ENCODE measurements around the gene PBX1. TPM values are rescaled to one million over a fixed set of nuclear protein-coding genes. Genes with fewer than 3 reads are reported as not detected.

The PBX1 gene
- total RNA-seq, 4 donors from 2014 or later = 14.4 to 34.6 (median 22.0) TPM

GRCh38 chr1:164699815-164700491, 141.0 kb downstream of the PBX1 start:
- Histone ChIP-seq H3K4me3 (no peak overlapping the region), H3K9me3 (no peaks in the 10 kb centered on the region), H3K27me3 (no peaks in the 10 kb centered on the region), H3K36me3 (no peaks in the 10 kb centered on the region), H3K27ac (peak overlapping the region; percentile 59), H3K4me1 (peaks cover 48% of the 10 kb centered on the region)
- WGBS = 69% methylated on average over 17 of the region's 17 CpGs
- TF ChIP-seq EP300 (IDR thresholded peaks at IDR 0.05) (peak; percentile 63), POLR2A (IDR thresholded peaks at IDR 0.05) (no peak), POLR2AphosphoS5 (IDR thresholded peaks at IDR 0.05) (no peak)
- DNase-seq (ENCODE audit: low spot score in 2 of 2) = no peak

DNA sequence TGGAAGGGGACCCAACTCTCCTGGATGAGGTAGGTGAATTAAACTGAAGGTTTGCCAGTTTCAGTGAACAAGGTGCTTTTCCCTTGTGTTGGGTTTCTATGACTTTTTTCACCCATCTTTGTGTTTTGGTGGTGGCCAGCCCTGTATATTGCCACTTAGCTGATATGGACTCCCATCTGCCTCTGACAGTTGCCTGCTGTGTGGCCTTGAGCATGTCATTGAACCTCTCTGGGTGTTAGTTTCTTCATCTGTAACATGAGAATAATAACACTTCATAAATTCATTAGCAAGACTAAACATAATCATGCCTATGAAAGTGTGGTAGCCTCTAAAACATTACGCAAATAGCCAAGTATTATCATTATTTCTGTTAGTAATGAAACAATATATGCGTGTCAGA, 141.7 kb downstream of the PBX1 start:
- H3K27ac ChIP-seq = peak overlapping the region; percentile 59
- 81% methylated on average over 2 of the region's 2 CpGs for WGBS
- no peak for DNase-seq (ENCODE audit: low spot score in 2 of 2)
- no peaks in the 10 kb centered on the region for H3K27me3 ChIP-seq
- H3K9me3 ChIP-seq = no peaks in the 10 kb centered on the region
- no peaks in the 10 kb centered on the region for H3K36me3 ChIP-seq
- TF ChIP-seq POLR2AphosphoS5 (IDR thresholded peaks at IDR 0.05) (no peak), POLR2A (IDR thresholded peaks at IDR 0.05) (no peak), EP300 (IDR thresholded peaks at IDR 0.05) (no peak)
- TF ChIP-seq, protein P1, sequence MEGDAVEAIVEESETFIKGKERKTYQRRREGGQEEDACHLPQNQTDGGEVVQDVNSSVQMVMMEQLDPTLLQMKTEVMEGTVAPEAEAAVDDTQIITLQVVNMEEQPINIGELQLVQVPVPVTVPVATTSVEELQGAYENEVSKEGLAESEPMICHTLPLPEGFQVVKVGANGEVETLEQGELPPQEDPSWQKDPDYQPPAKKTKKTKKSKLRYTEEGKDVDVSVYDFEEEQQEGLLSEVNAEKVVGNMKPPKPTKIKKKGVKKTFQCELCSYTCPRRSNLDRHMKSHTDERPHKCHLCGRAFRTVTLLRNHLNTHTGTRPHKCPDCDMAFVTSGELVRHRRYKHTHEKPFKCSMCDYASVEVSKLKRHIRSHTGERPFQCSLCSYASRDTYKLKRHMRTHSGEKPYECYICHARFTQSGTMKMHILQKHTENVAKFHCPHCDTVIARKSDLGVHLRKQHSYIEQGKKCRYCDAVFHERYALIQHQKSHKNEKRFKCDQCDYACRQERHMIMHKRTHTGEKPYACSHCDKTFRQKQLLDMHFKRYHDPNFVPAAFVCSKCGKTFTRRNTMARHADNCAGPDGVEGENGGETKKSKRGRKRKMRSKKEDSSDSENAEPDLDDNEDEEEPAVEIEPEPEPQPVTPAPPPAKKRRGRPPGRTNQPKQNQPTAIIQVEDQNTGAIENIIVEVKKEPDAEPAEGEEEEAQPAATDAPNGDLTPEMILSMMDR (IDR thresholded peaks at IDR 0.05) = no peak
- H3K4me1 ChIP-seq = peaks cover 45% of the 10 kb centered on the region
- H3K4me3 ChIP-seq = no peak overlapping the region

- TF ChIP-seq POLR2A (IDR thresholded peaks at IDR 0.05) (no peak), POLR2AphosphoS5 (IDR thresholded peaks at IDR 0.05) (no peak), EP300 (IDR thresholded peaks at IDR 0.05) (no peak)
- TF ChIP-seq, protein P1 (IDR thresholded peaks at IDR 0.05) = no peak
- Histone ChIP-seq H3K4me1 (peaks cover 42% of the 10 kb centered on the region), H3K27me3 (no peaks in the 10 kb centered on the region), H3K9me3 (no peaks in the 10 kb centered on the region), H3K36me3 (no peaks in the 10 kb centered on the region), H3K27ac (no peak overlapping the region), H3K4me3 (no peak overlapping the region)
- no peak for DNase-seq (ENCODE audit: low spot score in 2 of 2)
- WGBS = 58% methylated on average over 2 of the region's 2 CpGs
These were observed 142.3 kb downstream of the PBX1 start for GRCh38 chr1:164701189-164701761.

DNA sequence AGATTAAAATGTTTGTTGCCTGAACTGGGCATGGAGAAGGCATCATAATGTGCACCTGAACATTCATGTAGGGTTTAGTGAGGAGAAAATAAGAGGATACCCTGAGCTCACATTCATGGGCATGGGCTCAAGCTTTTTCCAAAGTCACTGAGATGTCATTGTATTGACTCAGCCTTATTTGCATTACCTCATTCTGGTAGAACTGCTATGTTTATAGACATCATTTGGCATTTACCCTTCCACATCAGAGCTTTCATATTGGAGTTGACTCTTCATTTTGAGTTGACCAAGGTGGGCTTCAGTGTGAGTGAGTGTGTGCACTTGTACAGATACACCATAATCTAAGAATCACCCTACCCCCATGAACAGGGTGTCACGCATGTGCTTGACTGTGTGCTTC, 143.2 kb downstream of the PBX1 start:
- peaks cover 44% of the 10 kb centered on the region for H3K4me1 ChIP-seq
- no peak overlapping the region for H3K4me3 ChIP-seq
- no peaks in the 10 kb centered on the region for H3K36me3 ChIP-seq
- DNase-seq (ENCODE audit: low spot score in 2 of 2) = no peak
- no peak overlapping the region for H3K27ac ChIP-seq
- no peak for TF ChIP-seq POLR2A (IDR thresholded peaks at IDR 0.05)
- 94% methylated on average over 1 of the region's 1 CpG for WGBS
- H3K9me3 ChIP-seq = no peaks in the 10 kb centered on the region
- no peaks in the 10 kb centered on the region for H3K27me3 ChIP-seq

DNA sequence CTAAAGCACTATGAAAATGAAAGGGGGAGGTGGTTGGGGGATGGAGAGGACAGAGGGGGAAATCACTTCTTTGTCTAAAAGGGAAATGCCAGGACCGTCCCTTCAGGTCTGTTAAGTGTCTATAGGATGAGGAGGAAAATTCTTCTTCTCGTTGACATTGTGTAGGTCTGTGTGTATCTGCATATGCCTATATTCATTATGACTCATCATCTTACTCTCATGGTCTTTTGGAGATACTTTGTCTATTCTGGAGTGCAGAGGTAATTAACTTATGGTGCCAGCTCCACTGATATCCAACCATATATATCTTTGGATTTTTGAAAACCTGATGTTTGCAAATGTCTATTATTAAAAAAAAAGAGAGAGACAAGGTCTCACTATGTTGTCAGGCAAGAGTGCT, 143.7 kb downstream of the PBX1 start:
- peaks cover 48% of the 10 kb centered on the region for H3K4me1 ChIP-seq

DNA sequence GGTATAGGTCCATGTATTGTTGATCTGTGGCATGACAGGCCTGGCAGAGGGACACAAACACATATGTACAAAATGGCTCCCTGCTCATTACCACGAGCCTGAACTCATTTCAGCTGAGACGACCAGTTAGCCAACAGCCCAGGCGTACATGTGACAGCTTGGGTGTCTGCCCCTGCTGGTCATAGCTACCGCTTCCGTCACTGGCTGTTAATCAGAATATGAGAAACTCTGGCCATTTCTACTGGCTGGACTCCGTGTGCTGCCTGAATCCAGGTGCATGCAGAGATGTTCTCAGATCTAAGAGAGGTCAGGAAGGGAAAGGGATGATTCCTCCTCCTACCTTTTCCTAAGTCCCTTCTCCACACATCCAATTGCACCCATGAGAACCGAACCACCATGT, 144.5 kb downstream of the PBX1 start:
- no peak overlapping the region for H3K27ac ChIP-seq
- no peak for DNase-seq (ENCODE audit: low spot score in 2 of 2)
- 73% methylated on average over 7 of the region's 7 CpGs for WGBS

More for the DNA sequence above, 143.7 kb downstream of the PBX1 start:
- H3K27me3 ChIP-seq = no peaks in the 10 kb centered on the region
- no peak for TF ChIP-seq EP300 (IDR thresholded peaks at IDR 0.05)
- TF ChIP-seq, protein P1 (IDR thresholded peaks at IDR 0.05) = no peak
- no peak for TF ChIP-seq POLR2AphosphoS5 (IDR thresholded peaks at IDR 0.05)
- TF ChIP-seq POLR2A (IDR thresholded peaks at IDR 0.05) = no peak
- DNase-seq (ENCODE audit: low spot score in 2 of 2) = no peak
- no peak overlapping the region for H3K27ac ChIP-seq
- H3K9me3 ChIP-seq = no peaks in the 10 kb centered on the region
- H3K36me3 ChIP-seq = no peaks in the 10 kb centered on the region
- H3K4me3 ChIP-seq = no peak overlapping the region
- 90% methylated on average over 2 of the region's 2 CpGs for WGBS

More for the DNA sequence above, 144.5 kb downstream of the PBX1 start:
- Histone ChIP-seq H3K4me1 (peaks cover 54% of the 10 kb centered on the region), H3K4me3 (no peak overlapping the region), H3K9me3 (no peaks in the 10 kb centered on the region), H3K27me3 (no peaks in the 10 kb centered on the region), H3K36me3 (no peaks in the 10 kb centered on the region)
- no peak for TF ChIP-seq POLR2A (IDR thresholded peaks at IDR 0.05)
- TF ChIP-seq, protein P1 (IDR thresholded peaks at IDR 0.05) = no peak
